Upper lobe of right lung (tissue), 1 donor: ENCODE data around the gene MME. TPM values are rescaled to one million over a fixed set of nuclear protein-coding genes. Genes with fewer than 3 reads are reported as not detected.
"Not testable (repeated sequence)": the region's sequence is repeated elsewhere in the genome, so short reads cannot be mapped to it uniquely, and the experiment has no call there.

ENCODE experiments used
- ATAC-seq: fragments of 200-7000 bp; cut with Tn5 transposase; one replicate; pipeline ENCODE4 v1.9.1; 2020; ENCODE audit warnings: mild to moderate bottlenecking, moderate library complexity
- DNase-seq: peaks from one replicate; pipeline ENCODE4 v3.0.0-alpha.2; 2020
- H3K27ac ChIP-seq: fragments of 200-600 bp; one replicate; pipeline ENCODE4 v1.8.0; 2022
- H3K27me3 ChIP-seq: fragments of 200-600 bp; one replicate; pipeline ENCODE4 v1.8.0; 2022; ENCODE audit warnings: mild to moderate bottlenecking
- H3K36me3 ChIP-seq: fragments of 200-600 bp; one replicate; pipeline ENCODE4 v1.8.0; 2022
- H3K4me1 ChIP-seq: fragments of 200-600 bp; one replicate; pipeline ENCODE4 v1.8.0; 2022
- H3K4me3 ChIP-seq: fragments of 200-600 bp; one replicate; pipeline ENCODE4 v1.8.0; 2022; ENCODE audit warnings: mild to moderate bottlenecking
- H3K9me3 ChIP-seq: fragments of 200-600 bp; one replicate; pipeline ENCODE4 v1.8.0; 2022
- intact Hi-C: fragments of 100-400 bp; cut with DNase I; formaldehyde crosslinking; loops from one replicate; pipeline ENCODE4 v1.11.0; 2022
- total RNA-seq: library from RNA; stranded (reverse); fragmentation: NEBNext Ultra II Directional; extraction: Animal tissue kit (Norgen Biotek cat#: 25700); gene quantifications from one replicate; pipeline ENCODE4 v1.2.1, GENCODE V29; 2021
- TF ChIP-seq, protein P1 (sequence below): fragments of 200-600 bp; IDR thresholded peaks from one replicate; pipeline ENCODE4 v1.8.0; 2022; ENCODE audit warnings: antibody characterized with exemption
- donor health status: DM: no; HTN: yes; CAD: no; lungs with severe emphysema.

MME gene
- total RNA-seq, 1 donor from 2014 or later, result 79.1 TPM

DNA sequence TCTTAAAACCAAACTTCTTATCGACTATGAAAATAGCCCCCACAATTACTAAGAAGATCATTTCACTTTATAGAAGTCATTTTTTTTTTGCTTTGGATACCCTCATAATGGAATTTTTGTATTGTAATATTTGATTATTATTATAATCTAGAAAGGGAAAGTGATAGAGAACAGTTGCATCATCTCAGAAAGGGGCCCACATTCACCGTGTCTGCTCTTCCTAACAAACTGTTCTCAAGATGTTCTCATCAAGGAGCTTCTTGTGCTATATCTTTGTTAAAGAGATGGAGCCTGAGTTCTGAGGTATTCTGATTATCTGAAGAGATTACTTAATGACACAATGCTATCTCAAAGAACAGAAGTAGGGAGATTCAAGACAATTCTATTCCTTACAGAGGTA lies 49.3 kb downstream of the MME start:
- intact Hi-C loops, result no loop called here
- Histone ChIP-seq H3K27ac (no peak overlapping the region), H3K27me3 (no peaks in the 10 kb centered on the region), H3K4me3 (no peak overlapping the region), H3K4me1 (no peaks in the 10 kb centered on the region), H3K36me3 (no peaks in the 10 kb centered on the region), H3K9me3 (no peaks in the 10 kb centered on the region)
- DNase-seq (no peak), ATAC-seq (no peak)
- TF ChIP-seq, protein P1, sequence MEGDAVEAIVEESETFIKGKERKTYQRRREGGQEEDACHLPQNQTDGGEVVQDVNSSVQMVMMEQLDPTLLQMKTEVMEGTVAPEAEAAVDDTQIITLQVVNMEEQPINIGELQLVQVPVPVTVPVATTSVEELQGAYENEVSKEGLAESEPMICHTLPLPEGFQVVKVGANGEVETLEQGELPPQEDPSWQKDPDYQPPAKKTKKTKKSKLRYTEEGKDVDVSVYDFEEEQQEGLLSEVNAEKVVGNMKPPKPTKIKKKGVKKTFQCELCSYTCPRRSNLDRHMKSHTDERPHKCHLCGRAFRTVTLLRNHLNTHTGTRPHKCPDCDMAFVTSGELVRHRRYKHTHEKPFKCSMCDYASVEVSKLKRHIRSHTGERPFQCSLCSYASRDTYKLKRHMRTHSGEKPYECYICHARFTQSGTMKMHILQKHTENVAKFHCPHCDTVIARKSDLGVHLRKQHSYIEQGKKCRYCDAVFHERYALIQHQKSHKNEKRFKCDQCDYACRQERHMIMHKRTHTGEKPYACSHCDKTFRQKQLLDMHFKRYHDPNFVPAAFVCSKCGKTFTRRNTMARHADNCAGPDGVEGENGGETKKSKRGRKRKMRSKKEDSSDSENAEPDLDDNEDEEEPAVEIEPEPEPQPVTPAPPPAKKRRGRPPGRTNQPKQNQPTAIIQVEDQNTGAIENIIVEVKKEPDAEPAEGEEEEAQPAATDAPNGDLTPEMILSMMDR, result no peak

DNA sequence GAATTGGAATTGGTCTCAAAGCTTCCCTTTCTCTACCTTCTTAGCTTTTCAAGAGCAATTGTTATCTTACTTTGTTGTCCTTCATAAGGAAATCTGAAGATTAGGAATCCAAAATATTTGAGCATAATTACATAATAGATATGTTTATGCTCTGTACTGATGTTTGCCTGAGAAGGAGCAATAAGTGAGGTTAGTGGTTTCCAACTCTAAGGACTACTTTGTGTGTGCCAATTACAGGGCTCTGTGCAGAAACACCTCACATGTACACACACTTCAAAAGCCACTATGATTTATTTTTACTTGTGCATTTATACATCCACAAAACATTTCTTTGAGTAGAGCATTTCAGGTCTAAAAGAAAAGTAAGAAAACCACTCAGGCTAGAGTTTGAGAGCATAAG lies 49.9 kb downstream of the MME start:
- Histone ChIP-seq H3K4me3 (no peak overlapping the region), H3K27me3 (no peaks in the 10 kb centered on the region), H3K4me1 (no peaks in the 10 kb centered on the region), H3K36me3 (no peaks in the 10 kb centered on the region), H3K9me3 (no peaks in the 10 kb centered on the region), H3K27ac (no peak overlapping the region)
- intact Hi-C loops, result no loop called here
- TF ChIP-seq, protein P1, result no peak
- no peak for ATAC-seq
- no peak for DNase-seq

DNA sequence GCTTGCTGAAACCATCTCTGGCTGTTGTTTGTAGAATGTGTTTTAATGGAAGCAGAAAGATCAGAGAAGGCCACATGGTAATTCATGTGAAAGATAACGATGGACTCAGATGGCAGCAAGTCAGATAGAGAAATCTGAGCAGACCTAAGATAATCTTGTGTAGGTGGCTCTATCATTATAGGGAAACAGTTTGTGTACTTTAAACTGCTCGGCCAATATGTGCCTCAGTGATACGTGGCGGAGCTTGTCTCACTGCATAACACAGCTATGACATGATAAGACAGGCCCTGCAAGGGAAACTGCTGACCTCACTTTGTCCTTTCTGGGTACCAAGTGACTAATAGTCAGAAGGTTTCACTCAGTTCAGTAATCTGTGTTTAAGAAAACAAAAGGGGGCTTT lies 51.0 kb downstream of the MME start:
- Histone ChIP-seq H3K27me3 (no peaks in the 10 kb centered on the region), H3K9me3 (no peaks in the 10 kb centered on the region), H3K36me3 (no peaks in the 10 kb centered on the region), H3K27ac (no peak overlapping the region), H3K4me1 (no peaks in the 10 kb centered on the region), H3K4me3 (no peak overlapping the region)
- ATAC-seq, result no peak
- intact Hi-C loops, result no loop called here
- no peak for DNase-seq
- TF ChIP-seq, protein P1, result no peak

DNA sequence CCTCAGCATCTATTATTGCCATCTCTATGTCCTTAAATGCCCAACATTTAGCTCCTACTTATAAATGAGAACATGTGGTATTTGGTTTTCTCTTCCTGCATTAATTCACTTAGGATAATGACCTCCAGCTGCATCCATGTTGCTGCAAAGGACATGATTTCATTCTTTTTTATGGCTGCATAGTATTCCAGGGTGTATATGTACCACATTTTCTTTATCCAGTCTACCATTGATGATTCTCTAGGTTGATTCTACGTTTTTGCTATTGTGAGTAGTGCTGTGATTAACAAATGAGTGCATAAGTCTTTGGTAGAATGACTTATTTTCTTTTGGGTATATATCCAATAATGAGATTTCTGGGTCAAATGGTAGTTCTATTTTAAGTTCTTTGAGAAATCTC lies 54.2 kb downstream of the MME start:
- H3K4me1 ChIP-seq, H3K9me3 ChIP-seq, ATAC-seq, H3K27me3 ChIP-seq, intact Hi-C loops, H3K27ac ChIP-seq, H3K4me3 ChIP-seq, H3K36me3 ChIP-seq, DNase-seq: not testable (repeated sequence)

DNA sequence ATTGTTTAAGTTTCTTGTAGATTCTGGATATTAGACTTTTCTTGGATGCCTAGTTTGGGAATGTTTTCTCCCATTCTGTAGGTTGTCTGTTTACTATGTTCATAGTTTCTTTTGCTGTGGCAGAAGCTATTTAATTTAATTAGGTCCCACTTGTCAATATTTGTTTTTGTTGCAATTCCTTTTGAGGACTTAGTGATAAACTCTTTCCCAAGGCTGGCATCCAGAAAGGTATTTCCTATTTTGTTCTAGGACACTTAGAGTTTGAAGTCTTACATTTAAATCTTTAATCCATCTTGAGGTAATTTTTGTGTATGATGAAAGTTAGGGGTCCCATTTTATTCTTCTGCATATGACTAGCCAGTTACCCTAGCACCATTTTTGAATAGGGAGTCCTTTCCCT lies 54.9 kb downstream of the MME start:
- H3K9me3 ChIP-seq, result no peaks in the 10 kb centered on the region
- no peak overlapping the region for H3K27ac ChIP-seq
- ATAC-seq, result no peak

DNA sequence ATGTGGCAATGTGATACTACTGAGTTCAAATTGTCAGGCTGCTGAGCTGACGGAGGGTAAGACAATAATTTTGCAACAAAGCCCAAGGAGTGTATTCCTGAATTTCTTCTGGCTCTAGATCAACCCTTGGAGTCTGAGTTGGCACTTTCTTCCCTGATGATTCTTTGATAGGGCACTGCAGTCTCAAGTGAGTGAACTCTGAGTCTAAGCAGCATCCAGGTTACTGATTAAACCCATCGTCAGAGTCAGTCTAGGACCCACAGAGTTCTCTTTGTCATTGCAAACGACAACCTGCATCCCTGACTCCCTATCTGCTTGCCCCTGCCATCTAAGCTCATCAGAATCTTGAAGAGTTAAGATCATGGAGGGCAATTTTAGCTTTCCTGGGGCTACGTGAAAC lies 58.6 kb downstream of the MME start:
- no peaks in the 10 kb centered on the region for H3K27me3 ChIP-seq
- no peaks in the 10 kb centered on the region for H3K9me3 ChIP-seq
- DNase-seq (no peak), ATAC-seq (no peak)
- H3K4me1 ChIP-seq, result no peaks in the 10 kb centered on the region
- H3K36me3 ChIP-seq, result no peaks in the 10 kb centered on the region
- H3K4me3 ChIP-seq, result no peak overlapping the region
- TF ChIP-seq, protein P1, result no peak
- no peak overlapping the region for H3K27ac ChIP-seq
- intact Hi-C loops, result no loop called here

More for the DNA sequence above, 54.9 kb downstream of the MME start:
- no peak for DNase-seq
- intact Hi-C loops, result no loop called here
- Histone ChIP-seq H3K27me3 (no peaks in the 10 kb centered on the region), H3K36me3 (no peaks in the 10 kb centered on the region), H3K4me3 (no peak overlapping the region), H3K4me1 (no peaks in the 10 kb centered on the region)
- TF ChIP-seq, protein P1, result no peak
